COR-L47 (cell line): ENCODE measurements around the gene CDCA7.
"Not testable (repeated sequence)": the region's sequence is repeated elsewhere in the genome, so short reads cannot be mapped to it uniquely, and the experiment has no call there.

Source experiments
- DNase-seq: peaks from one replicate; lab custom pipeline; 2025; lab: John Stamatoyannopoulos, UW

Gene CDCA7

GRCh38 chr2:173354582-173355131, at the start of gene CDCA7:
TSS of gene CDCA7 (plus strand) at chr2:173354872. CDS start at chr2:173354964, 92 bp downstream.
- peak; percentile 51 for DNase-seq

GRCh38 chr2:173305303-173305702, 49.4 kb upstream of the CDCA7 start:
- no peak for DNase-seq

GRCh38 chr2:173307293-173307692, 47.4 kb upstream of the CDCA7 start:
- DNase-seq = no peak

- DNase-seq = not testable (repeated sequence)
Observed at GRCh38 chr2:173309370-173309769, 45.3 kb upstream of the CDCA7 start.

GRCh38 chr2:173311844-173312606, 42.6 kb upstream of the CDCA7 start:
- no peak for DNase-seq

GRCh38 chr2:173323371-173323770, 31.3 kb upstream of the CDCA7 start:
- DNase-seq = no peak

- no peak for DNase-seq
Observed at GRCh38 chr2:173326806-173327205, 27.9 kb upstream of the CDCA7 start.

GRCh38 chr2:173327421-173327820, 27.3 kb upstream of the CDCA7 start:
- no peak for DNase-seq

GRCh38 chr2:173333003-173333402, 21.7 kb upstream of the CDCA7 start:
- DNase-seq = not testable (repeated sequence)

GRCh38 chr2:173339807-173340206, 14.9 kb upstream of the CDCA7 start:
- no peak for DNase-seq

GRCh38 chr2:173343921-173344320, 10.8 kb upstream of the CDCA7 start:
- no peak for DNase-seq

GRCh38 chr2:173346035-173346434, 8.6 kb upstream of the CDCA7 start:
- no peak for DNase-seq

GRCh38 chr2:173347305-173348168, 7.1 kb upstream of the CDCA7 start:
- DNase-seq = peak; percentile 93

- no peak for DNase-seq
Observed at GRCh38 chr2:173349287-173349686, 5.4 kb upstream of the CDCA7 start.

- no peak for DNase-seq
Observed at GRCh38 chr2:173350383-173350782, 4.3 kb upstream of the CDCA7 start.

GRCh38 chr2:173351879-173352278, 2.8 kb upstream of the CDCA7 start:
- DNase-seq = no peak

- DNase-seq = no peak
Observed at GRCh38 chr2:173353556-173353955, 1.1 kb upstream of the CDCA7 start.

- no peak for DNase-seq
Observed at GRCh38 chr2:173354073-173354581, 545 bp upstream of the CDCA7 start.

- DNase-seq = peak; percentile 37
Observed at GRCh38 chr2:173355132-173355865, 627 bp downstream of the CDCA7 start.

GRCh38 chr2:173355866-173356508, 1.3 kb downstream of the CDCA7 start:
- no peak for DNase-seq

GRCh38 chr2:173357346-173357745, 2.7 kb downstream of the CDCA7 start:
- no peak for DNase-seq
